ENCODE data around the gene TUT4.

- peak; percentile 46 for TF ChIP-seq TAF1 (IDR thresholded peaks at IDR 0.05; ENCODE audit: low read depth)
- TF ChIP-seq CTCF (IDR thresholded peaks at IDR 0.05; ENCODE audit: poor library complexity, severe bottlenecking): peak; percentile 28
- TF ChIP-seq REST (IDR thresholded peaks at IDR 0.05; ENCODE audit: borderline replicate concordance): peak; percentile 96
- peak; percentile 93 for TF ChIP-seq POLR2AphosphoS5 (IDR thresholded peaks at IDR 0.05)
- TF ChIP-seq EZH2 (IDR thresholded peaks at IDR 0.05; ENCODE audit: borderline replicate concordance, insufficient read depth, low read length, poor library complexity, severe bottlenecking): no peak
- TF ChIP-seq EP300 (conservative IDR thresholded peaks at IDR 0.05; ENCODE audit: poor library complexity, severe bottlenecking): peak; percentile 6
- peak; percentile 55 for TF ChIP-seq RAD21 (conservative IDR thresholded peaks at IDR 0.05)
- TF ChIP-seq SMC3 (conservative IDR thresholded peaks at IDR 0.05; ENCODE audit: poor library complexity): peak; percentile 54
These were observed at the start of gene TUT4 for GRCh38 chr1:52552505-52553361.
